ENCODE measurements around the gene HTR2B.

DNA sequence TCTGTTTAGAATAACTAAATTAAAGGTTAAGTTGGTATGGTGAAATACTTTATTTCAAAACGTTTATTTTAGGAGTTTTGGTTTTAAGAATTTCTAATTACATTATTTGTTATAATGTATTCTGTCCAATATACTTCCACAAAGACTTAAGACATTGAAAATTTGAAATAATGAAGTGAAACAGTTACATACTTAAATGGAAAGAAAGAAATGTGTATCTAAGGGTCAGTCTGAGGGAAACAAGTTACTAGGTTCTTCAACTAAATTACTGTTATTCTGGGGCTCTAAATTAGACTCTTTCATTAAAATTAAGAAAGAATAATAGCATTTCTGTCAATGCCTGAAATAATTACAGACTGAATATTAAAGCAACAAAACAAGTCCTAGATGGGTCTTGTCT is 7.7 kb downstream of the HTR2B start:
- TF ChIP-seq, protein P1, sequence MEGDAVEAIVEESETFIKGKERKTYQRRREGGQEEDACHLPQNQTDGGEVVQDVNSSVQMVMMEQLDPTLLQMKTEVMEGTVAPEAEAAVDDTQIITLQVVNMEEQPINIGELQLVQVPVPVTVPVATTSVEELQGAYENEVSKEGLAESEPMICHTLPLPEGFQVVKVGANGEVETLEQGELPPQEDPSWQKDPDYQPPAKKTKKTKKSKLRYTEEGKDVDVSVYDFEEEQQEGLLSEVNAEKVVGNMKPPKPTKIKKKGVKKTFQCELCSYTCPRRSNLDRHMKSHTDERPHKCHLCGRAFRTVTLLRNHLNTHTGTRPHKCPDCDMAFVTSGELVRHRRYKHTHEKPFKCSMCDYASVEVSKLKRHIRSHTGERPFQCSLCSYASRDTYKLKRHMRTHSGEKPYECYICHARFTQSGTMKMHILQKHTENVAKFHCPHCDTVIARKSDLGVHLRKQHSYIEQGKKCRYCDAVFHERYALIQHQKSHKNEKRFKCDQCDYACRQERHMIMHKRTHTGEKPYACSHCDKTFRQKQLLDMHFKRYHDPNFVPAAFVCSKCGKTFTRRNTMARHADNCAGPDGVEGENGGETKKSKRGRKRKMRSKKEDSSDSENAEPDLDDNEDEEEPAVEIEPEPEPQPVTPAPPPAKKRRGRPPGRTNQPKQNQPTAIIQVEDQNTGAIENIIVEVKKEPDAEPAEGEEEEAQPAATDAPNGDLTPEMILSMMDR (IDR thresholded peaks at IDR 0.05), result no peak
- no peak for TF ChIP-seq POLR2A (IDR thresholded peaks at IDR 0.05)

All from Peyer's patch (tissue), 4 donors.